Parathyroid adenoma (tissue), 2 donors: Measurements from ENCODE around the gene TBCE.

ENCODE experiments used
- H2AFZ ChIP-seq: fragments of 300-600 bp; sonication (generic); one replicate; pipeline ENCODE4 v1.7.0; 2017; ENCODE audit warnings: antibody characterized with exemption, mild to moderate bottlenecking
- H3K27ac ChIP-seq: fragments of 300-600 bp; sonication (generic); one replicate; pipeline ENCODE4 v1.7.0; 2017
- H3K27me3 ChIP-seq: fragments of 300-600 bp; sonication (generic); one replicate; pipeline ENCODE4 v1.7.0; 2017; ENCODE audit warnings: low read length; ENCODE audit not compliant: control insufficient read depth, insufficient read depth
- H3K36me3 ChIP-seq: fragments of 300-600 bp; sonication (generic); one replicate; pipeline ENCODE4 v1.7.0; 2017; ENCODE audit warnings: low read length; ENCODE audit not compliant: control insufficient read depth, insufficient read depth
- H3K4me1 ChIP-seq: fragments of 300-600 bp; sonication (generic); one replicate; pipeline ENCODE4 v1.7.0; 2017; ENCODE audit warnings: control low read depth
- H3K4me2 ChIP-seq: fragments of 300-600 bp; sonication (generic); one replicate; pipeline ENCODE4 v1.7.0; 2017; ENCODE audit warnings: low read length
- H3K4me3 ChIP-seq: fragments of 300-600 bp; sonication (generic); one replicate; pipeline ENCODE4 v1.7.0; 2017; ENCODE audit warnings: low read depth, low read length
- H3K79me2 ChIP-seq: fragments of 300-600 bp; sonication (generic); one replicate; pipeline ENCODE4 v1.7.0; 2017; ENCODE audit warnings: control low read depth
- H3K9ac ChIP-seq: fragments of 300-600 bp; sonication (generic); one replicate; pipeline ENCODE4 v1.7.0; 2017; ENCODE audit warnings: mild to moderate bottlenecking
- H3K9me3 ChIP-seq: fragments of 300-600 bp; sonication (generic); one replicate; pipeline ENCODE4 v1.7.0; 2017; ENCODE audit warnings: low read length; ENCODE audit not compliant: control insufficient read depth
- TF ChIP-seq, protein P1 (sequence below): fragments of 300-600 bp; sonication (generic); IDR thresholded peaks from one replicate; pipeline ENCODE4 v1.7.0; 2017; ENCODE audit warnings: antibody characterized with exemption, mild to moderate bottlenecking
- donor health status: primary hyperparathyroidism.

TBCE gene

GRCh38 chr1:235391874-235392273 is 24.6 kb downstream of the TBCE start:
- no peaks in the 10 kb centered on the region for H3K36me3 ChIP-seq
- no peak overlapping the region for H3K27ac ChIP-seq
- no peaks in the 10 kb centered on the region for H3K4me1 ChIP-seq
- no peak overlapping the region for H3K4me3 ChIP-seq
- H3K27me3 ChIP-seq, result no peaks in the 10 kb centered on the region
- no peaks in the 10 kb centered on the region for H3K9me3 ChIP-seq
- no peak overlapping the region for H3K9ac ChIP-seq
- no peak overlapping the region for H3K4me2 ChIP-seq
- TF ChIP-seq, protein P1, sequence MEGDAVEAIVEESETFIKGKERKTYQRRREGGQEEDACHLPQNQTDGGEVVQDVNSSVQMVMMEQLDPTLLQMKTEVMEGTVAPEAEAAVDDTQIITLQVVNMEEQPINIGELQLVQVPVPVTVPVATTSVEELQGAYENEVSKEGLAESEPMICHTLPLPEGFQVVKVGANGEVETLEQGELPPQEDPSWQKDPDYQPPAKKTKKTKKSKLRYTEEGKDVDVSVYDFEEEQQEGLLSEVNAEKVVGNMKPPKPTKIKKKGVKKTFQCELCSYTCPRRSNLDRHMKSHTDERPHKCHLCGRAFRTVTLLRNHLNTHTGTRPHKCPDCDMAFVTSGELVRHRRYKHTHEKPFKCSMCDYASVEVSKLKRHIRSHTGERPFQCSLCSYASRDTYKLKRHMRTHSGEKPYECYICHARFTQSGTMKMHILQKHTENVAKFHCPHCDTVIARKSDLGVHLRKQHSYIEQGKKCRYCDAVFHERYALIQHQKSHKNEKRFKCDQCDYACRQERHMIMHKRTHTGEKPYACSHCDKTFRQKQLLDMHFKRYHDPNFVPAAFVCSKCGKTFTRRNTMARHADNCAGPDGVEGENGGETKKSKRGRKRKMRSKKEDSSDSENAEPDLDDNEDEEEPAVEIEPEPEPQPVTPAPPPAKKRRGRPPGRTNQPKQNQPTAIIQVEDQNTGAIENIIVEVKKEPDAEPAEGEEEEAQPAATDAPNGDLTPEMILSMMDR, result no peak
- H2AFZ ChIP-seq, result no peak overlapping the region
- peaks cover 8% of the 10 kb centered on the region for H3K79me2 ChIP-seq

DNA sequence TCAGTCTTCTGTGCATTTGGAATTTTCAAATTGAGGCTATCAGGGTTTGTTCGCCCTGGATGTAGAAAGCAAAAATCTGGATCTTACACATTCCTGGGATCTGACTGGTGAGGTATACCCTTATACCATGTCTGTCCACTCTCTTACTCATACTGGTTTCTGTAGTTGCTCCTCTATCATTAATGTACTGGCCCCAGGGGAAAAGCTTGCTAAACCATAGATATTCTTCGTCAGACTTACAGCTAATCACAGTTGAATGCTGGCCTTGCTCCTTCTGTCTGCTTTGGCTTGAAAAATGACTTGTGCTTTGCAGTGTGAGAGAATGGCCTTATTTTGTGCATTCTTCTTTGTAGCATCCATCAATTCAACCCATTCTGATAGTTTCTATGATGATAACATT is 30.5 kb downstream of the TBCE start:
- Histone ChIP-seq H3K4me3 (no peak overlapping the region), H3K36me3 (no peaks in the 10 kb centered on the region), H3K27me3 (no peaks in the 10 kb centered on the region), H3K4me1 (no peaks in the 10 kb centered on the region), H3K79me2 (peaks cover 6% of the 10 kb centered on the region), H3K27ac (no peak overlapping the region), H3K4me2 (no peak overlapping the region), H3K9me3 (no peaks in the 10 kb centered on the region), H2AFZ (no peak overlapping the region), H3K9ac (no peak overlapping the region)
- TF ChIP-seq, protein P1, result no peak

GRCh38 chr1:235399661-235400060 is 32.4 kb downstream of the TBCE start:
- H3K9ac ChIP-seq, result no peak overlapping the region
- H2AFZ ChIP-seq, result no peak overlapping the region
- peaks cover 6% of the 10 kb centered on the region for H3K79me2 ChIP-seq
- H3K4me1 ChIP-seq, result no peaks in the 10 kb centered on the region
- H3K27me3 ChIP-seq, result no peaks in the 10 kb centered on the region
- TF ChIP-seq, protein P1, result no peak
- H3K4me2 ChIP-seq, result no peak overlapping the region
- H3K9me3 ChIP-seq, result no peaks in the 10 kb centered on the region
- H3K4me3 ChIP-seq, result no peak overlapping the region
- no peaks in the 10 kb centered on the region for H3K36me3 ChIP-seq
- H3K27ac ChIP-seq, result no peak overlapping the region

DNA sequence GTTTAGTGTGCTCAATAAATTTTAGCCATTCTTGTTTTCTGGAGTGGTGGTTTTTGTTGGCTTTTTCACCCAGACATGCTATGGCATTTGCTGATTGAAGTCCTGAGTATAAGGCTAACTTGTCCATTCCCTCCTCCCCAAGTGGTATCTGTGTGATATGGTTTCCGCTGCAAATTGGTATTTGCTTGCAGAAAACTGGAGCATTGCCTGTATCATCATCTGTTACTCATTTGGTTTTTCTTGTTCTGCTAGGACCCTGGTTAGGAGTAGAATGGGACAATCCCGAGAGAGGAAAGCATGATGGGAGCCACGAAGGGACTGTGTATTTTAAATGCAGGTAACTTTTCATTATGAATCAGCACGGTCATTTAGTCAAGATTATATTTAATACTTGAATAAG is 34.0 kb downstream of the TBCE start:
- H3K79me2 ChIP-seq, result peaks cover 6% of the 10 kb centered on the region
- no peak overlapping the region for H2AFZ ChIP-seq
- no peaks in the 10 kb centered on the region for H3K27me3 ChIP-seq
- H3K4me1 ChIP-seq, result no peaks in the 10 kb centered on the region
- H3K4me3 ChIP-seq, result no peak overlapping the region
- H3K9me3 ChIP-seq, result no peaks in the 10 kb centered on the region
- H3K36me3 ChIP-seq, result no peaks in the 10 kb centered on the region
- H3K4me2 ChIP-seq, result no peak overlapping the region
- TF ChIP-seq, protein P1, result no peak
- no peak overlapping the region for H3K27ac ChIP-seq
- H3K9ac ChIP-seq, result no peak overlapping the region

DNA sequence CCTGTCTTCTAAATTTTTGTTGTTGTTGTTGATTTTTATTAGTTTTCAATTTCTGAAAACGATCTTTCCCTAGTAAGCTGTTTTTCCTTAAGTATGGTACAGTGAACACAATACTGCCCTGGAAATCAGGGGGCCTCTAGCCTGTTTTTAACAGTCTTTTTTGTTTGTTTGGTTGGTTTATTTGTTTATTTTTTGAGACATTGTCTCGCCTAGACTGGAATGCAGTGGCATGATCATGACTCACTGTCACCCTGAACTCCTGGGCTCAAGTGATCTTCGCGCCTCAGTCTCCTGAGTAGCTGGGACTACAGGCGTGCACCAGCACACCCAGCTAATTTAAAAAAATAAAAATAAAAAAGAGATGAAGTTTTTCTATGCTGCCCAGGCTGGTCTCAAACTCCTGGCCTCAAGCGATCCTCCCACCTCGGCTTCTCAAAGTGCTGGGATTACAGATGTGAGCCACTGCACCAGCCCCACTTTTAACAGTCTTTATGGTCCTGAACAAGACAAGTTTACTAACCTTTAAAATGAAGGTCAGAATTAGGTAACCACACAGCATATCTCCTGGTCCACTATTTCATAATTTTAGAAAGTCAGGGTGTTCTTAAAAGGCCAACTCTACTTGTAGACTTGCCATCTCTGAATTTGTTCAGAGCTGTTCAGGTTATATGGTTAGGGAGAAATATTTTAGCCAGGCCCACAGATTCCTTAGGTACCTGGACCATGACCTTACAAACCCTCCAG is 35.4 kb downstream of the TBCE start:
- Histone ChIP-seq H3K36me3 (no peaks in the 10 kb centered on the region), H3K79me2 (peaks cover 6% of the 10 kb centered on the region), H3K4me2 (no peak overlapping the region), H3K9me3 (no peaks in the 10 kb centered on the region), H3K27me3 (no peaks in the 10 kb centered on the region), H2AFZ (no peak overlapping the region), H3K9ac (no peak overlapping the region), H3K4me3 (no peak overlapping the region), H3K4me1 (no peaks in the 10 kb centered on the region), H3K27ac (no peak overlapping the region)
- TF ChIP-seq, protein P1, result no peak
